Endodermal cell (in vitro differentiated cells): ENCODE measurements around the gene LDAH. TPM values are rescaled to one million over a fixed set of nuclear protein-coding genes. Genes with fewer than 3 reads are reported as not detected.

Experiments
- DNase-seq: peaks from one replicate; pipeline ENCODE4 v3.0.0-alpha.2; 2017
- H3K27ac ChIP-seq: 2 replicates; pipeline ENCODE4 v1.5.1; 2013; ENCODE audit warnings: mild to moderate bottlenecking, low read depth, low read length, moderate library complexity
- H3K27me3 ChIP-seq: 2 replicates; pipeline ENCODE4 v1.6.1; 2013; ENCODE audit warnings: mild to moderate bottlenecking, low read length, moderate library complexity; ENCODE audit not compliant: insufficient read depth, control insufficient read depth, poor library complexity, severe bottlenecking
- H3K36me3 ChIP-seq: 2 replicates; pipeline ENCODE4 v1.7.0; 2013; ENCODE audit warnings: mild to moderate bottlenecking, low read length, moderate library complexity; ENCODE audit not compliant: control insufficient read depth, insufficient read depth
- H3K4me1 ChIP-seq: one replicate; pipeline ENCODE4 v1.7.0; 2013; ENCODE audit warnings: low read length; ENCODE audit not compliant: control insufficient read depth, insufficient read depth
- H3K4me3 ChIP-seq: 2 replicates; pipeline ENCODE4 v1.5.1; 2013; ENCODE audit warnings: mild to moderate bottlenecking, low read length, moderate library complexity
- H3K9ac ChIP-seq: 2 replicates; pipeline ENCODE4 v1.6.1; 2013; ENCODE audit warnings: mild to moderate bottlenecking, low read length, moderate library complexity; ENCODE audit not compliant: poor library complexity, severe bottlenecking; ENCODE audit errors: extremely low read depth
- H3K9me3 ChIP-seq: 2 replicates; pipeline ENCODE4 v1.6.1; 2013; ENCODE audit warnings: mild to moderate bottlenecking, low read length, moderate library complexity; ENCODE audit not compliant: control insufficient read depth
- H3K27ac Mint-ChIP-seq: 2 replicates; pipeline ENCODE4 v1.8.0; 2020; ENCODE audit warnings: mixed read lengths
- H3K27me3 Mint-ChIP-seq: 2 replicates; pipeline ENCODE4 v1.8.0; 2021; ENCODE audit warnings: mild to moderate bottlenecking, mixed read lengths; ENCODE audit not compliant: insufficient read depth
- H3K36me3 Mint-ChIP-seq: 2 replicates; pipeline ENCODE4 v1.8.0; 2020; ENCODE audit warnings: low read depth, mixed read lengths
- H3K4me1 Mint-ChIP-seq: 2 replicates; pipeline ENCODE4 v1.8.0; 2020; ENCODE audit warnings: mixed read lengths
- H3K4me3 Mint-ChIP-seq: 2 replicates; pipeline ENCODE4 v1.8.0; 2020; ENCODE audit warnings: mild to moderate bottlenecking, moderate library complexity, mixed read lengths
- H3K9me3 Mint-ChIP-seq: 2 replicates; pipeline ENCODE4 v1.8.0; 2020; ENCODE audit warnings: mild to moderate bottlenecking, mixed read lengths
- whole genome bisulfite sequencing, 2 experiments: methylation state at CpG; one replicate each; pipeline versions ENCODE4 v1.1.5 to v1.1.7; 2013; ENCODE audit warnings: missing lambda C conversion rate in 2 of 2, mixed read lengths in 1 of 2; ENCODE audit not compliant: insufficient coverage in 1 of 2, insufficient read length in 1 of 2; 5-methylcytosine and 5-hydroxymethylcytosine counted together
- total RNA-seq, 2 donors: library from RNA; stranded (reverse); fragmentation: NEBNext Ultra II Directional in 1 of 2; extraction: Animal tissue kit (Norgen Biotek cat#: 25700) in 1 of 2; gene quantifications; 2 replicates in 1 of 2; 3 replicates in 1 of 2; pipeline ENCODE4 v1.2.1, GENCODE V29; 2021
- TF ChIP-seq, protein P1 (sequence below): fragments of 200-600 bp; sonication (generic); conservative IDR thresholded peaks from 2 replicates; pipeline ENCODE4 v1.5.0; 2021; ENCODE audit warnings: antibody characterized with exemption, mild to moderate bottlenecking

LDAH gene
- total RNA-seq, 2 donors from 2014 or later: 28.7 to 42.2 TPM

DNA sequence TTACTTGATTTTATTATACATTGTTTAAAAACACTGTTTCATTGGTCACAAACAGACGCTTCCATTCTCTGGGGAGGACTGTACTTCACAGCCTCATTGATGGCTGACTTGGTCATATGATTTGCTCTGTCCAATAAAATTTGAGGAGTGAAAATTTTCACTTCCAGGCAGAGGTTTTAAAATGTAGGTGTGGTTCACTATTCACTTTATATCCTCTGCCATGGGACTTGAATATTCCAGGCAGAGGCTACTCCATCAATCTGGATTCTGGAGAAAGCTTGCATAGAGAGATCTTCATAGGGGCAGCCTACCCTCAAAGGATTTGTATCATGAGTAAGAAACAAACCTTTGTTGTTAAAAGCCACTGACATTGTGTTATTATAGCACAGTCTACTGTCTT is 56.7 kb downstream of the LDAH start:
- Mint-ChIP-seq H3K4me1 (peaks cover 4% of the 10 kb centered on the region), H3K4me3 (no peak overlapping the region), H3K27ac (no peak overlapping the region), H3K27me3 (no peaks in the 10 kb centered on the region), H3K36me3 (no peaks in the 10 kb centered on the region), H3K9me3 (no peaks in the 10 kb centered on the region)
- no peak for DNase-seq
- peaks cover 7% of the 10 kb centered on the region for H3K36me3 ChIP-seq
- H3K9ac ChIP-seq: no peak overlapping the region
- no peak overlapping the region for H3K27ac ChIP-seq
- H3K4me3 ChIP-seq: no peak overlapping the region
- 91 to 100% methylated on average over 1 of the region's 1 CpG for WGBS, 2 experiments
- H3K27me3 ChIP-seq: no peaks in the 10 kb centered on the region
- TF ChIP-seq, protein P1, sequence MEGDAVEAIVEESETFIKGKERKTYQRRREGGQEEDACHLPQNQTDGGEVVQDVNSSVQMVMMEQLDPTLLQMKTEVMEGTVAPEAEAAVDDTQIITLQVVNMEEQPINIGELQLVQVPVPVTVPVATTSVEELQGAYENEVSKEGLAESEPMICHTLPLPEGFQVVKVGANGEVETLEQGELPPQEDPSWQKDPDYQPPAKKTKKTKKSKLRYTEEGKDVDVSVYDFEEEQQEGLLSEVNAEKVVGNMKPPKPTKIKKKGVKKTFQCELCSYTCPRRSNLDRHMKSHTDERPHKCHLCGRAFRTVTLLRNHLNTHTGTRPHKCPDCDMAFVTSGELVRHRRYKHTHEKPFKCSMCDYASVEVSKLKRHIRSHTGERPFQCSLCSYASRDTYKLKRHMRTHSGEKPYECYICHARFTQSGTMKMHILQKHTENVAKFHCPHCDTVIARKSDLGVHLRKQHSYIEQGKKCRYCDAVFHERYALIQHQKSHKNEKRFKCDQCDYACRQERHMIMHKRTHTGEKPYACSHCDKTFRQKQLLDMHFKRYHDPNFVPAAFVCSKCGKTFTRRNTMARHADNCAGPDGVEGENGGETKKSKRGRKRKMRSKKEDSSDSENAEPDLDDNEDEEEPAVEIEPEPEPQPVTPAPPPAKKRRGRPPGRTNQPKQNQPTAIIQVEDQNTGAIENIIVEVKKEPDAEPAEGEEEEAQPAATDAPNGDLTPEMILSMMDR: no peak
- no peaks in the 10 kb centered on the region for H3K9me3 ChIP-seq
- H3K4me1 ChIP-seq: peaks cover 9% of the 10 kb centered on the region

DNA sequence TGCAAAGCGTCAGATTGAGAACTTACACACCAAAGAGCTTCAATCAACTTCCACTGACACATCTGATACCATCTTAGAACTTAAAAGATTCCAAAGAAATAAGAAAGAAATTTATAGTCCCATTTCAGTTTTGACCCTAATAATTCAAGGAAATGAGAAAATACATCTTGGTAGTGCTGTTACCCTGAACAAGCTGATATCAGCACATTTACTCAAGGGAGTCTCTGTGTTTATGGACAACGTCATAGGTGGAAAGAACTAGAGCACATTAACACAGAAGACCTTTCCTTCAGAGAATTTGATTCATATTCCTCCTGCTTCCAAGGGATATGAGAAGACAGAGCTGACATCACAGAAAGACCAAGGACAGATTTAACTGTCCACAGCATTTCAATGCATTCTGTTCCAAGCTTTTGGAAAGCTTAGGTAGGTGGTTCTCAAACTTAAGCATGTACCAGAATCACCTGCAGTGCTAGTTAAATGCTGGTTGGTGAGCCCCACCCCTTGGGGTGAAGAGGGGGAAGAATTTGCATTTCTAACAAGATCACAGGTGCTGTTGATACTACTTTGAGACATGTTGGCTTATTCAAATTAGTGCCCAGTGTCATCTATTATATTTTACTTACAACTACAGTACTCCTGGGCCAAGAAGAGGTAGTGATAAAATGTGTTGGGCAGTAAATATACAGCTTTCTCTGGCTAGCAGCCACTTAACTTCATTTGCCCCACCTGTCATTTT is 59.8 kb downstream of the LDAH start:
- Histone ChIP-seq H3K27me3 (no peaks in the 10 kb centered on the region), H3K36me3 (peaks cover 13% of the 10 kb centered on the region), H3K4me1 (no peaks in the 10 kb centered on the region), H3K9ac (no peak overlapping the region), H3K9me3 (peaks cover 9% of the 10 kb centered on the region), H3K27ac (no peak overlapping the region), H3K4me3 (no peak overlapping the region)
- Mint-ChIP-seq H3K27ac (no peak overlapping the region), H3K27me3 (no peaks in the 10 kb centered on the region), H3K36me3 (peaks cover 12% of the 10 kb centered on the region), H3K9me3 (no peaks in the 10 kb centered on the region), H3K4me3 (no peak overlapping the region), H3K4me1 (peaks cover 2% of the 10 kb centered on the region)
- 96 to 100% methylated on average over 1 to 2 of the region's 2 CpGs for WGBS, 2 experiments
- TF ChIP-seq, protein P1: no peak
- DNase-seq: no peak

DNA sequence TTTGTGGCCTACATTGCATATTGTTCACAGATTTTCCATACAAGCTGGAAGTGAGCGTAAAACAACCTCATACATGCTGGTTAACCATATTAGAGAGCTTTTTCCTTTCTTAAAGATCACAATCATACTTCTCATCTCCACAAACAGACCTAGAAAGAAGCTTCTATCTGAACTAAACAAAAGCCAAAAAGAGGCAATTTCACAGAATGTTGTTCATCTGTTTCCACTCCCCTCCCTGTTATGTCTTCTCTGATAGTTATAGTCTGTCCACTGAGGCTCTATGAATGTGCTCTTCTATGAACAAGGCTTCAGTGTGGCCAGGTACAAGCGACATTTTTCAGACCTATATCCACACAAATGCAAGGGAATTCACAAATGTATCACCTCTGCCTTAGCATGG is 63.4 kb downstream of the LDAH start:
- H3K27me3 ChIP-seq: no peaks in the 10 kb centered on the region
- H3K4me3 Mint-ChIP-seq: no peak overlapping the region

More for the DNA sequence above, 63.4 kb downstream of the LDAH start:
- H3K27ac Mint-ChIP-seq: no peak overlapping the region
- H3K36me3 Mint-ChIP-seq: peaks cover 21% of the 10 kb centered on the region
- no peaks in the 10 kb centered on the region for H3K9me3 Mint-ChIP-seq
- WGBS, 2 experiments: 93 to 96% methylated on average over 2 of the region's 2 CpGs
- H3K4me1 Mint-ChIP-seq: peaks cover 2% of the 10 kb centered on the region
- no peak overlapping the region for H3K4me3 ChIP-seq
- H3K4me1 ChIP-seq: no peaks in the 10 kb centered on the region
- no peak overlapping the region for H3K9ac ChIP-seq
- no peak overlapping the region for H3K27ac ChIP-seq
- peaks cover 6% of the 10 kb centered on the region for H3K36me3 ChIP-seq
- no peak for DNase-seq
- peaks cover 16% of the 10 kb centered on the region for H3K9me3 ChIP-seq
- H3K27me3 Mint-ChIP-seq: no peaks in the 10 kb centered on the region
- TF ChIP-seq, protein P1: no peak
